Measurements from ENCODE around the gene UBR2. TPM values are rescaled to one million over a fixed set of nuclear protein-coding genes. Genes with fewer than 3 reads are reported as not detected.

The UBR2 gene
- total RNA-seq, 2 donors from 2014 or later: 21.6 to 22.5 TPM

GRCh38 chr6:42722497-42722896 is 158.7 kb downstream of the UBR2 start, which contains the start of gene PRPH2:
PRPH2 (minus strand) TSS chr6:42722597; CDS start chr6:42722334, 263 bp downstream.
- no peaks in the 10 kb centered on the region for H3K27me3 Mint-ChIP-seq (ENCODE audit: insufficient read depth)
- Histone ChIP-seq H3K9ac (ENCODE audit: extremely low read depth, low read length, poor library complexity, severe bottlenecking) (no peak within 1 kb of the TSS), H3K9me3 (ENCODE audit: control insufficient read depth, low read length) (no peaks in the 10 kb centered on the region), H3K4me3 (ENCODE audit: low read length) (no peak within 1 kb of the TSS), H3K4me1 (ENCODE audit: control insufficient read depth, insufficient read depth, low read length) (peaks cover 6% of the 10 kb centered on the region), H3K36me3 (ENCODE audit: control insufficient read depth, insufficient read depth, low read length) (no peaks in the 10 kb centered on the region), H3K27ac (ENCODE audit: low read depth, low read length) (no peak within 1 kb of the TSS), H3K27me3 (ENCODE audit: control insufficient read depth, insufficient read depth, low read length, poor library complexity, severe bottlenecking) (no peaks in the 10 kb centered on the region)
- H3K9me3 Mint-ChIP-seq: no peaks in the 10 kb centered on the region
- no peaks in the 10 kb centered on the region for H3K36me3 Mint-ChIP-seq (ENCODE audit: low read depth)
- H3K4me3 Mint-ChIP-seq: no peak within 1 kb of the TSS
- no peak for DNase-seq
- no peak for TF ChIP-seq CTCF (conservative IDR thresholded peaks at IDR 0.05)
- H3K4me1 Mint-ChIP-seq: peaks cover 9% of the 10 kb centered on the region
- WGBS, 2 experiments (ENCODE audit: insufficient coverage in 1 of 2, insufficient read length in 1 of 2): 90 to 94% methylated on average over 5 to 6 of the region's 6 CpGs
- no peak within 1 kb of the TSS for H3K27ac Mint-ChIP-seq

- Mint-ChIP-seq H3K27ac (no peak overlapping the region), H3K27me3 (ENCODE audit: insufficient read depth) (no peaks in the 10 kb centered on the region), H3K9me3 (no peaks in the 10 kb centered on the region), H3K36me3 (ENCODE audit: low read depth) (no peaks in the 10 kb centered on the region), H3K4me1 (peaks cover 9% of the 10 kb centered on the region), H3K4me3 (no peak overlapping the region)
- no peaks in the 10 kb centered on the region for H3K9me3 ChIP-seq (ENCODE audit: control insufficient read depth, low read length)
- H3K27me3 ChIP-seq (ENCODE audit: control insufficient read depth, insufficient read depth, low read length, poor library complexity, severe bottlenecking): no peaks in the 10 kb centered on the region
- no peak overlapping the region for H3K9ac ChIP-seq (ENCODE audit: extremely low read depth, low read length, poor library complexity, severe bottlenecking)
- no peak overlapping the region for H3K4me3 ChIP-seq (ENCODE audit: low read length)
- H3K27ac ChIP-seq (ENCODE audit: low read depth, low read length): no peak overlapping the region
- H3K4me1 ChIP-seq (ENCODE audit: control insufficient read depth, insufficient read depth, low read length): peaks cover 6% of the 10 kb centered on the region
- no peak for DNase-seq
- no peaks in the 10 kb centered on the region for H3K36me3 ChIP-seq (ENCODE audit: control insufficient read depth, insufficient read depth, low read length)
- no peak for TF ChIP-seq CTCF (conservative IDR thresholded peaks at IDR 0.05)
These were observed 161.0 kb downstream of the UBR2 start for GRCh38 chr6:42724825-42725224.

- Histone ChIP-seq H3K9me3 (ENCODE audit: control insufficient read depth, low read length) (no peaks in the 10 kb centered on the region), H3K27me3 (ENCODE audit: control insufficient read depth, insufficient read depth, low read length, poor library complexity, severe bottlenecking) (no peaks in the 10 kb centered on the region), H3K9ac (ENCODE audit: extremely low read depth, low read length, poor library complexity, severe bottlenecking) (no peak overlapping the region), H3K27ac (ENCODE audit: low read depth, low read length) (no peak overlapping the region), H3K4me3 (ENCODE audit: low read length) (no peak overlapping the region), H3K4me1 (ENCODE audit: control insufficient read depth, insufficient read depth, low read length) (peaks cover 6% of the 10 kb centered on the region), H3K36me3 (ENCODE audit: control insufficient read depth, insufficient read depth, low read length) (no peaks in the 10 kb centered on the region)
- no peak for TF ChIP-seq CTCF (conservative IDR thresholded peaks at IDR 0.05)
- Mint-ChIP-seq H3K4me1 (peaks cover 7% of the 10 kb centered on the region), H3K9me3 (no peaks in the 10 kb centered on the region), H3K4me3 (no peak overlapping the region), H3K27ac (no peak overlapping the region), H3K36me3 (ENCODE audit: low read depth) (no peaks in the 10 kb centered on the region), H3K27me3 (ENCODE audit: insufficient read depth) (no peaks in the 10 kb centered on the region)
- no peak for DNase-seq
These were observed 162.2 kb downstream of the UBR2 start for GRCh38 chr6:42726026-42726425.

All from endodermal cell (in vitro differentiated cells).